ACC112 (cell line): ENCODE results near the gene BCOR.
A peak's percentile ranks its signal among the peaks of the same experiment; 100 is the strongest.

Experiments
- H2AFZ ChIP-seq: fragments of 200-600 bp; sonication (generic); one replicate; pipeline ENCODE4 v1.6.0; 2017; ENCODE audit warnings: antibody characterized with exemption, low read length; ENCODE audit not compliant: unreplicated experiment
- H3K27ac ChIP-seq: fragments of 200-600 bp; sonication (generic); 2 replicates; pipeline ENCODE4 v1.5.1; 2014; ENCODE audit warnings: low read depth, mild to moderate bottlenecking, antibody characterized with exemption, low read length, moderate library complexity
- H3K27me3 ChIP-seq: fragments of 200-600 bp; sonication (generic); 2 replicates; pipeline ENCODE4 v1.6.1; 2014; ENCODE audit warnings: mild to moderate bottlenecking, antibody characterized with exemption, low read length, moderate library complexity, mixed read lengths; ENCODE audit not compliant: insufficient read depth
- H3K36me3 ChIP-seq: fragments of 200-600 bp; sonication (generic); 2 replicates; pipeline ENCODE4 v1.6.1; 2016; ENCODE audit warnings: mild to moderate bottlenecking, antibody characterized with exemption, low read length, moderate library complexity, mixed read lengths; ENCODE audit not compliant: insufficient read depth
- H3K4me1 ChIP-seq: fragments of 200-600 bp; sonication (generic); one replicate; pipeline ENCODE4 v1.6.1; 2016; ENCODE audit warnings: low read length, mixed read lengths; ENCODE audit not compliant: insufficient read depth, unreplicated experiment, control insufficient read depth
- H3K4me3 ChIP-seq: fragments of 200-600 bp; sonication (generic); 2 replicates; pipeline ENCODE4 v1.5.1; 2014; ENCODE audit warnings: mild to moderate bottlenecking, low read depth, low read length
- H3K79me2 ChIP-seq: fragments of 200-600 bp; sonication (generic); one replicate; pipeline ENCODE4 v1.6.0; 2016; ENCODE audit warnings: low read length; ENCODE audit not compliant: control insufficient read depth, unreplicated experiment, insufficient read depth

Gene BCOR

GRCh38 chrX:40097504-40098263, at the start of gene BCOR:
TSS of gene BCOR (minus strand) at chrX:40097958. CDS start at chrX:40077929, 20,029 bp downstream.
- peaks cover 10% of the 10 kb centered on the region for H3K4me1 ChIP-seq
- peak within 1 kb of the TSS; percentile 25 for H2AFZ ChIP-seq

DNA sequence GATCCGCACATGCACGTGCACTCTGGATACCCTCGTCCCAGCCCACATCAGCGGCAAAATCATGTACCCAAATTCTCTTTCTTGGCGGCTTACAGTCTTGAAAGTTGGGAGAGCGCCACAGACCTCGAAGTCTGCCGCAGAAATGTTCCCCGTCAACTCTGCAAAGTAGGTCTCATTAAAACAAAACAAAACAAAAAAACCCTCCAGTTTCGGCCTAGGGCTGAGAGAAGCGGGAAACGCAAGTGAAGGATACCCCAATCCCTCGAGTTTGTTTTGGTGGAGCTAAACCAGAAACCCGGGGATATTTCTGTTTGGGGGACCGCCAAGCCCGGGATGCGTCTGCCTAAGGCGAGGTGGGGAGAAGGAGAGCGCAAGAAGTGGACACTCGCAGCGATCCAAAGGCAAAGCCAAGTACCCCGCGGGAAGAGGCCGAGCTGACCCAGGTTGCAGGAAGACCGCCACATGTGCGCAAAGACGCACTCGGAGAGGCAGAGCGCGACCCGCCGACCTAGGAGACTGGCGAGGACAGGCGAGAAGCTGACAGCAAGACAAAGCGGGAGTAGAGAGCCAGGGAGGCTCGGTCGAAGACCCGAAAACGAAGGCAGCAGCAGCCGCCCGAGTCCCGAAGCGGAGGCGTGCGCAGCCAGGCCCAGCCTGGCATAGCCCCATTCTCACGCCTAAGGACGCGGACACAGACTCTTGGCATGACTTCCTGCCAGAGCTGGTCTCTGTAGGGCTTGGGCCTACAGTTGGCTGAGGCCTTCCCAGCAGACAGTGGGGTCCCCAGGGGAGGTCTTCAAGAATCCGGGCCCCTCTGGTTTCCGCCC, 49.6 kb upstream of the BCOR start:
- H3K27me3 ChIP-seq, result no peaks in the 10 kb centered on the region
- no peaks in the 10 kb centered on the region for H3K79me2 ChIP-seq
- H3K36me3 ChIP-seq, result no peaks in the 10 kb centered on the region
- no peak overlapping the region; the same call in 1 of the 2 replicates for H3K4me3 ChIP-seq
- H2AFZ ChIP-seq, result no peak overlapping the region
- no peaks in the 10 kb centered on the region for H3K4me1 ChIP-seq
- no peak overlapping the region for H3K27ac ChIP-seq

More at GRCh38 chrX:40097504-40098263, at the start of gene BCOR:
- peak within 1 kb of the TSS; percentile 77 for H3K4me3 ChIP-seq
- peak within 1 kb of the TSS; percentile 69 for H3K27ac ChIP-seq
- H3K36me3 ChIP-seq, result no peaks in the 10 kb centered on the region
- peaks cover 38% of the 10 kb centered on the region for H3K79me2 ChIP-seq
- H3K27me3 ChIP-seq, result no peaks in the 10 kb centered on the region

DNA sequence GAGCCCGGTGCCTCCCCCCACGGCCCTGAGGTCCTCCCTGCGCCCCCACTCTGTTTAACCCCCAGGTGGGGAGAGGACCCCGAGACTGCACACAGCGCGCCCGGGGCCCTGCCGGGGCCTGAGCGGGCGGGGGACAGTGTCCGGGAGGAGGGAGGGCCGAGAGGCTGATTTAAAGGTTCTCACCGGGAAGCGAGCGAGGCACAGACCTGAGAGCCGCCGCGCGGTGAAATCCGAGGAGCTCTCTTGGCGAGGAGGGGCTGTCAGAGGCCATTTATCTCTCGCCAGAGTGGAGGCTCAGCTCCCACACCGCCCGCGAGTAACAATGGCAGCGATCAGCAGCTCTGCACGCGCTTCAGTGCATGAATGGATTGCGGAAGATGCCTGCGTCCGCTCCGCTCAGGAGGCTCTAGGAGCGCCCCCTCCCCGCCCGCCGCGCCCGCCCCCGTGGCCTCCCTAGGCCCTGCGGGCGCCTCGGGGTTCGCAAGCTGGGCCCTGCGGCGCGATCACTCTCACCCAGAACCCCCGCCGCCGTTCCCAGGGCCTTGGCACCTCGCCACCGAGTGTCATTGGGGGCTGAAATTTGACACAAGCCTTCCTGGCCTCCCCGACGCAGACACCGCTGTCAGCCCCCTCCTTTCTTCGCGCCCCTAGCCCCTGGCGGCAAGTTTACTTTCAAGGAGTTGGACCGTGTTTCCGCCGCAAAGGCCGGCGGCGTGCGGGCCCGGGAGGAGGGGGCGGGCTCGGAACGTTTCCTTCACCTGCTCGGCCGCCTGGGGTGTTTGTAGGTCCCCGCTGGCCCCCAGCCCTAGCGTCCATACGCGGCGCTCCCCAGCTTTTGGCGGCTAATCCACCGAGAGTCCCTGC, 48.7 kb upstream of the BCOR start:
- Histone ChIP-seq H3K27me3 (no peaks in the 10 kb centered on the region), H3K4me1 (peaks cover 4% of the 10 kb centered on the region), H3K36me3 (no peaks in the 10 kb centered on the region), H3K4me3 (peak overlapping the region; percentile 78), H3K27ac (no peak overlapping the region), H2AFZ (peak overlapping the region; percentile 50), H3K79me2 (no peaks in the 10 kb centered on the region)

DNA sequence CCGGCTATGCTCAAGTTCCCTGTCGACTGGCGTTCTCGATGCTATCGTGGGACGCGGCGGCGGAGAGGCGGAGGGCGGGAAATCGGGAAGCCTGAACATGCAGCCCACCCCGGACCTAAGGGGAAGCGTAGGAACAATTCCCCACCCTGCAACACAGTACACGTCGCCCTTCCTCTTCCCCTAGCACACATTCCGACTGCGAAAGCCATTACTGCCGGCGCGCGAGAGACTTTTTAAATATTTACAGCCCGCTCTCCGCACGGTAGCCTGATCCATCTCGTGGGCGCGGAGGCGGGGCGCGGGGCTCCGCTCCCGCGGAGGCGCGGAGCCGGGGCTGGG, 48.1 kb upstream of the BCOR start:
- Histone ChIP-seq H3K27me3 (no peaks in the 10 kb centered on the region), H3K27ac (no peak overlapping the region), H3K79me2 (no peaks in the 10 kb centered on the region), H3K4me3 (peak overlapping the region; percentile 78), H3K36me3 (no peaks in the 10 kb centered on the region), H3K4me1 (peaks cover 9% of the 10 kb centered on the region), H2AFZ (peak overlapping the region; percentile 50)

DNA sequence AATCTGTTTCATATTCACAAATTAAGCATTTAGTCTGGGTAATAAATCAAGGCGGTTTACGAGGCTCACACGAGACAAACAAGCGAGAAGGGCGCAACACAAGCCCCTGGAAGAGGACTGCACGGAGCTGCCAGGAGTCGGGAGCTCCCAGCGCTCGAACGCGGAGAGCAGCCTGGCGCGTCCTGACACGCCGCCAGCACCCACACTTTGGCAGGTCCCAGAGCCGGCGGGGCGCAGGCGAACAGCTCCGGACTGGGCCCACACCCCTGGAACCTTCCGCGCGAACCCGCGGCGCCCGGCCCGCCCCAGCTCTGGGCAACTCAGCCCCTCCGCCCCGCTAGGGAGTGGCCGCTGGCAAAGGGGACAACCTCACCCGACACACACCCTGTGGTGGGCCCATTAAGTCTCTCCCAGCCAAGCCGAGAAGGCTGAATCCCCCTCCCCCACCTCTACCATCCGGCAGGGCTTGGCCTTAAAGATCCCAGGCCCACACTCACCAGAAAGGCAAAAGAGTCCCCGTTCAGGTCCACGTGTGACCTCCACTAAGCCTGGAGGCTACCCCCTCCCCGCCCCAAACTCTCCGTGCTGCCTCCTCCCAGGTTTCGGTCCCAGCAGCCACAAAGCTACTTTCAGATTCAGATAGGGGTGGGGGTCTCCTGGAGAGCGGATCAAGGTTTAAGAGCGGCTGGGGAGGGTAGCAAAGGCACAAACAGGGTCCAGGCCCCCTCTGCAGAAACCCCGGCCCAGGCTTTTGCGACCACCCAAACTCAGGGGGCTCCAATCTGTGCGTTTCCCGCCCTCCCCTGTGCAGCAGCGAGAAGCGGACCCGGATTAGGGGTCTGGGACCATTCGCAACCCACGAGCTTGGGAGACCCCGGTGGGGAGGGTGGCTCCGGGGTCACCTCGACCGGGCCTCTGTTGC, 47.5 kb upstream of the BCOR start:
- H3K79me2 ChIP-seq, result no peaks in the 10 kb centered on the region
- no peaks in the 10 kb centered on the region for H3K36me3 ChIP-seq
- peaks cover 15% of the 10 kb centered on the region for H3K4me1 ChIP-seq
- no peak overlapping the region for H3K27ac ChIP-seq
- no peaks in the 10 kb centered on the region for H3K27me3 ChIP-seq
- peak overlapping the region; percentile 78 for H3K4me3 ChIP-seq
- no peak overlapping the region for H2AFZ ChIP-seq

DNA sequence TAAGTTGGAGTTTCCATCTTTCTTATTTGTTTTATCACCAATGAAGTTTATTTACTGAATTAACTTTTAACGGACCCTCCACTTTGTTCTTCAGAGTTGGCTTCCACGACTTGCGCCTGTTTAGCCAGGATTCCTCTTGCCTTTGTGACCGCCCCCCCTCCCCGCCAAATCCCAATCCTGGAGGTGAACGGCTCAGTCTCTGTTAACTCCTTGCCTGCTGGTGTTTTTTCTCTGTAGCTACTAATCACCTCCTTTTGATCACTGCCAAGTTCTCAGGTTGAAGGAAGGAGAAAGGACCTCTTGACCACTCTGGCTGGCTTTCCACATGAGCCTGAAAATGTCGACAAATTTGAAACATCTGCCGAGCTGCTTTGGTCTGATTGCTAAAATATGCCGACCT, 46.8 kb upstream of the BCOR start:
- H3K79me2 ChIP-seq, result no peaks in the 10 kb centered on the region
- peaks cover 15% of the 10 kb centered on the region for H3K4me1 ChIP-seq
- H3K27me3 ChIP-seq, result no peaks in the 10 kb centered on the region
- no peak overlapping the region for H3K27ac ChIP-seq
- no peak overlapping the region for H2AFZ ChIP-seq
- no peak overlapping the region for H3K4me3 ChIP-seq
- H3K36me3 ChIP-seq, result no peaks in the 10 kb centered on the region

GRCh38 chrX:40143987-40144386, 46.2 kb upstream of the BCOR start:
- Histone ChIP-seq H3K79me2 (no peaks in the 10 kb centered on the region), H3K27ac (no peak overlapping the region), H3K36me3 (no peaks in the 10 kb centered on the region), H3K27me3 (no peaks in the 10 kb centered on the region), H2AFZ (no peak overlapping the region), H3K4me1 (peaks cover 15% of the 10 kb centered on the region), H3K4me3 (no peak overlapping the region)

GRCh38 chrX:40143001-40143400, 45.2 kb upstream of the BCOR start:
- Histone ChIP-seq H3K36me3 (no peaks in the 10 kb centered on the region), H3K79me2 (no peaks in the 10 kb centered on the region), H2AFZ (no peak overlapping the region), H3K4me1 (peaks cover 15% of the 10 kb centered on the region), H3K27ac (no peak overlapping the region), H3K27me3 (no peaks in the 10 kb centered on the region), H3K4me3 (no peak overlapping the region)

GRCh38 chrX:40142417-40142816, 44.7 kb upstream of the BCOR start:
- Histone ChIP-seq H3K79me2 (no peaks in the 10 kb centered on the region), H3K36me3 (no peaks in the 10 kb centered on the region), H3K27me3 (no peaks in the 10 kb centered on the region), H2AFZ (no peak overlapping the region), H3K4me1 (peaks cover 15% of the 10 kb centered on the region), H3K4me3 (no peak overlapping the region), H3K27ac (no peak overlapping the region)
